ENCODE data around the gene SLC9A9.

GRCh38 chr3:143358155-143358792 lies 490.0 kb downstream of the SLC9A9 start:
- no peak for TF ChIP-seq CTCF (IDR thresholded peaks at IDR 0.05)
- TF ChIP-seq POLR2A (IDR thresholded peaks at IDR 0.05; ENCODE audit: low read depth) = no peak

Measured in esophagus muscularis mucosa (tissue), 3 donors.